HepG2 (cell line): ENCODE results near the gene HAPLN2. TPM values are rescaled to one million over a fixed set of nuclear protein-coding genes. Genes with fewer than 3 reads are reported as not detected.

Experiments used
- ARID2 ChIP-seq: sonication (generic); formaldehyde crosslinking; IDR thresholded peaks from 2 replicates; pipeline ENCODE4 v1.8.1; 2022; ENCODE audit warnings: mild to moderate bottlenecking, missing genetic modification reagents, borderline replicate concordance
- FOSL2 ChIP-seq: sonication (generic); formaldehyde crosslinking; IDR thresholded peaks from 2 replicates; pipeline ENCODE4 v1.4.0; 2020; ENCODE audit warnings: missing genetic modification reagents
- GABPB1 ChIP-seq: IDR thresholded peaks from 2 replicates; pipeline ENCODE4 v1.6.1; 2016; ENCODE audit warnings: mild to moderate bottlenecking, missing genetic modification reagents, moderate library complexity, missing compliant biosample characterization
- GATAD1 ChIP-seq: IDR thresholded peaks from 2 replicates; pipeline ENCODE4 v1.6.1; 2016; ENCODE audit warnings: missing genetic modification reagents, missing compliant biosample characterization
- GFI1 ChIP-seq: sonication (generic); formaldehyde crosslinking; IDR thresholded peaks from 2 replicates; pipeline ENCODE4 v1.5.0; 2020; ENCODE audit warnings: missing genetic modification reagents, mild to moderate bottlenecking, borderline replicate concordance
- GTF3A ChIP-seq: sonication (generic); formaldehyde crosslinking; conservative IDR thresholded peaks from 2 replicates; pipeline ENCODE4 v1.4.0; 2020; ENCODE audit warnings: mild to moderate bottlenecking, missing genetic modification reagents
- JUNB ChIP-seq: sonication (generic); formaldehyde crosslinking; IDR thresholded peaks from 2 replicates; pipeline ENCODE4 v1.8.0; 2022; ENCODE audit warnings: missing genetic modification reagents, mild to moderate bottlenecking, borderline replicate concordance
- MAFG ChIP-seq: sonication (generic); formaldehyde crosslinking; IDR thresholded peaks from 2 replicates; pipeline ENCODE4 v1.5.1; 2020; ENCODE audit warnings: mild to moderate bottlenecking, missing genetic modification reagents
- MTA1 ChIP-seq: sonication (generic); formaldehyde crosslinking; IDR thresholded peaks from 2 replicates; pipeline ENCODE4 v1.4.0; 2020; ENCODE audit warnings: missing genetic modification reagents, mild to moderate bottlenecking, borderline replicate concordance
- SRSF9 ChIP-seq: fragments of 200-400 bp; formaldehyde crosslinking; IDR thresholded peaks from 2 replicates; pipeline ENCODE4 v1.6.1; 2018; ENCODE audit warnings: borderline replicate concordance, mild to moderate bottlenecking, low read depth, low read length; ENCODE audit not compliant: insufficient read depth, poor library complexity, severe bottlenecking
- ZNF10 ChIP-seq: sonication (generic); formaldehyde crosslinking; IDR thresholded peaks from 2 replicates; pipeline ENCODE4 v1.4.0; 2020; ENCODE audit warnings: mild to moderate bottlenecking, low read depth, missing genetic modification reagents, borderline replicate concordance
- ZNF549 ChIP-seq: sonication (generic); formaldehyde crosslinking; IDR thresholded peaks from 2 replicates; pipeline ENCODE4 v1.5.0; 2020; ENCODE audit warnings: missing genetic modification reagents
- ZNF589 ChIP-seq: sonication (generic); formaldehyde crosslinking; conservative IDR thresholded peaks from 2 replicates; pipeline ENCODE4 v1.8.0; 2022; ENCODE audit warnings: mild to moderate bottlenecking, moderate library complexity, missing genetic modification reagents
- ZNF724P ChIP-seq: sonication (generic); formaldehyde crosslinking; IDR thresholded peaks from 2 replicates; pipeline ENCODE4 v1.8.0; 2022; ENCODE audit warnings: missing genetic modification reagents, borderline replicate concordance
- ZNF841 ChIP-seq: sonication (generic); formaldehyde crosslinking; IDR thresholded peaks from 2 replicates; pipeline ENCODE4 v1.8.1; 2023; ENCODE audit warnings: missing genetic modification reagents, borderline replicate concordance
- ZSCAN29 ChIP-seq: sonication (generic); formaldehyde crosslinking; conservative IDR thresholded peaks from 2 replicates; pipeline ENCODE4 v1.4.0; 2020; ENCODE audit warnings: mild to moderate bottlenecking, missing genetic modification reagents
- polyA plus RNA-seq, 8 experiments: library from polyadenylated mRNA; depleted of rRNA in 3 of 8; stranded (reverse) in 7 of 8; unstranded in 1 of 8; fragments of >200 nt; fragmentation: Illumina TruSeq in 4 of 8; extraction: Trizol in 4 of 8; gene quantifications; 2 replicates each; pipeline versions ENCODE4 v1.2.1 to v1.2.3, GENCODE V29; 2011 to 2016; ENCODE audit warnings: low read depth in 4 of 8, missing spikeins in 1 of 8, mixed read lengths in 1 of 8; ENCODE audit not compliant: insufficient read depth in 1 of 8
- total RNA-seq, 5 experiments: library from RNA; depleted of rRNA; stranded (reverse); fragments of >200 nt; fragmentation: Illumina TruSeq; extraction: Trizol; gene quantifications; 2 replicates each; pipeline ENCODE4 v1.2.3, GENCODE V29; 2016; ENCODE audit warnings: low read depth in 1 of 5
- TF ChIP-seq, protein P1 (sequence below): sonication (generic); formaldehyde crosslinking; IDR thresholded peaks from 2 replicates; pipeline ENCODE4 v1.5.0; 2020; ENCODE audit warnings: mild to moderate bottlenecking, missing genetic modification reagents, moderate library complexity
- TF ChIP-seq, protein P2 (sequence below): sonication (generic); formaldehyde crosslinking; IDR thresholded peaks from 2 replicates; pipeline ENCODE4 v1.8.1; 2023; ENCODE audit warnings: mild to moderate bottlenecking, missing genetic modification reagents
- TF ChIP-seq, protein P3 (sequence below): sonication (generic); formaldehyde crosslinking; IDR thresholded peaks from 2 replicates; pipeline ENCODE4 v1.4.0; 2020; ENCODE audit warnings: mild to moderate bottlenecking, missing genetic modification reagents
- TF ChIP-seq, protein P4 (sequence below): sonication (generic); formaldehyde crosslinking; IDR thresholded peaks from 2 replicates; pipeline ENCODE4 v1.4.0; 2020; ENCODE audit warnings: missing genetic modification reagents, borderline replicate concordance
- TF ChIP-seq, protein P5 (sequence below): sonication (generic); formaldehyde crosslinking; IDR thresholded peaks from 2 replicates; pipeline ENCODE4 v1.4.0; 2020; ENCODE audit warnings: missing genetic modification reagents; ENCODE audit errors: not compliant biosample characterization

HAPLN2 gene
- total and polyA plus RNA-seq, 2 of the 13 experiments (the other 11 are each of a cell fraction or from before 2014, with no cell fraction given) = not detected

DNA sequence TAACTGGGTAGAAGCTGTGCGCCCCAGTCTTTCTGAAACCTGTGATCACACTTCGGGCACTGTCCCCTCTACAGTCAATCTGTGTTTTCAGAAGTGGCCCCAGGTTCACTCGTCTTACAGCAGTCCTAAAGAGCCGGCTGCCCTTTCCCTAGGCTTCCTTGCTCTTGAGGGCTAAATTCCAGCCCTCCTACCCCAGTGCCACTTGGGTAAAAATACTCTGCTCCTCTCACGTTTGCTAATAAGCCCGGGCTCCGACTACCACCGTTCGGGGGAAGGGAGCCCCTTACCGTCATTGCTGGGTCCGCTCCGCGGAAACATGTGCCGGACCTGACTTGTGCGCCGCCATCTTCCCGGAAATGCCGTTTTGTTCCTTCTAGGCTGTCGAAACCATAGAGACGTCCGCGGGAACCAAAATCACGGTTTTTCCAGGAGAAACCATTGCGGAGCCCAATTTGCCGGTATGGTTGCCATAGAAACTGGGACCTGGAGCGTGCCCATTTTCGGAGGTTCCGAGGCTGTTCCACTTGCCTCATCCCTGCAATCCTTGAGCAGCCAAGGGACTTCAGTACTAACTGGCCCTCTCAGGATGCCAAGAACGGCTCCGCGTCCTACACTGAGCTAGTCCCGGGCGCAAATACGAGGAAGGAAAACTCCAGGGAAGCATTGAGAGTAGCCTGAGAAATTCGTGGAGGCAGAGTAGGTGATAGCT lies 17.9 kb upstream of the HAPLN2 start, which contains the start of gene GPATCH4 (continued):
- 0 out of 2 replicates have a peak, but pooled peaks have one; percentile 69 for TF ChIP-seq GFI1 (CRISPR knock-in tag)
- TF ChIP-seq SRSF9 = no peak
- TF ChIP-seq JUNB (CRISPR knock-in tag) = no peak
- TF ChIP-seq, protein P1, sequence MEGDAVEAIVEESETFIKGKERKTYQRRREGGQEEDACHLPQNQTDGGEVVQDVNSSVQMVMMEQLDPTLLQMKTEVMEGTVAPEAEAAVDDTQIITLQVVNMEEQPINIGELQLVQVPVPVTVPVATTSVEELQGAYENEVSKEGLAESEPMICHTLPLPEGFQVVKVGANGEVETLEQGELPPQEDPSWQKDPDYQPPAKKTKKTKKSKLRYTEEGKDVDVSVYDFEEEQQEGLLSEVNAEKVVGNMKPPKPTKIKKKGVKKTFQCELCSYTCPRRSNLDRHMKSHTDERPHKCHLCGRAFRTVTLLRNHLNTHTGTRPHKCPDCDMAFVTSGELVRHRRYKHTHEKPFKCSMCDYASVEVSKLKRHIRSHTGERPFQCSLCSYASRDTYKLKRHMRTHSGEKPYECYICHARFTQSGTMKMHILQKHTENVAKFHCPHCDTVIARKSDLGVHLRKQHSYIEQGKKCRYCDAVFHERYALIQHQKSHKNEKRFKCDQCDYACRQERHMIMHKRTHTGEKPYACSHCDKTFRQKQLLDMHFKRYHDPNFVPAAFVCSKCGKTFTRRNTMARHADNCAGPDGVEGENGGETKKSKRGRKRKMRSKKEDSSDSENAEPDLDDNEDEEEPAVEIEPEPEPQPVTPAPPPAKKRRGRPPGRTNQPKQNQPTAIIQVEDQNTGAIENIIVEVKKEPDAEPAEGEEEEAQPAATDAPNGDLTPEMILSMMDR (CRISPR knock-in tag) = no peak
- TF ChIP-seq ZNF589 (CRISPR knock-in tag) = peak; percentile 49; the same call in 1 of the 2 replicates
- TF ChIP-seq, protein P2, sequence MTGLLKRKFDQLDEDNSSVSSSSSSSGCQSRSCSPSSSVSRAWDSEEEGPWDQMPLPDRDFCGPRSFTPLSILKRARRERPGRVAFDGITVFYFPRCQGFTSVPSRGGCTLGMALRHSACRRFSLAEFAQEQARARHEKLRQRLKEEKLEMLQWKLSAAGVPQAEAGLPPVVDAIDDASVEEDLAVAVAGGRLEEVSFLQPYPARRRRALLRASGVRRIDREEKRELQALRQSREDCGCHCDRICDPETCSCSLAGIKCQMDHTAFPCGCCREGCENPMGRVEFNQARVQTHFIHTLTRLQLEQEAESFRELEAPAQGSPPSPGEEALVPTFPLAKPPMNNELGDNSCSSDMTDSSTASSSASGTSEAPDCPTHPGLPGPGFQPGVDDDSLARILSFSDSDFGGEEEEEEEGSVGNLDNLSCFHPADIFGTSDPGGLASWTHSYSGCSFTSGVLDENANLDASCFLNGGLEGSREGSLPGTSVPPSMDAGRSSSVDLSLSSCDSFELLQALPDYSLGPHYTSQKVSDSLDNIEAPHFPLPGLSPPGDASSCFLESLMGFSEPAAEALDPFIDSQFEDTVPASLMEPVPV (CRISPR knock-in tag) = 0 out of 2 replicates have a peak, but pooled peaks have one; percentile 53
- peak; percentile 38; the same call in 1 of the 2 replicates for TF ChIP-seq FOSL2 (CRISPR knock-in tag)
- TF ChIP-seq, protein P3, sequence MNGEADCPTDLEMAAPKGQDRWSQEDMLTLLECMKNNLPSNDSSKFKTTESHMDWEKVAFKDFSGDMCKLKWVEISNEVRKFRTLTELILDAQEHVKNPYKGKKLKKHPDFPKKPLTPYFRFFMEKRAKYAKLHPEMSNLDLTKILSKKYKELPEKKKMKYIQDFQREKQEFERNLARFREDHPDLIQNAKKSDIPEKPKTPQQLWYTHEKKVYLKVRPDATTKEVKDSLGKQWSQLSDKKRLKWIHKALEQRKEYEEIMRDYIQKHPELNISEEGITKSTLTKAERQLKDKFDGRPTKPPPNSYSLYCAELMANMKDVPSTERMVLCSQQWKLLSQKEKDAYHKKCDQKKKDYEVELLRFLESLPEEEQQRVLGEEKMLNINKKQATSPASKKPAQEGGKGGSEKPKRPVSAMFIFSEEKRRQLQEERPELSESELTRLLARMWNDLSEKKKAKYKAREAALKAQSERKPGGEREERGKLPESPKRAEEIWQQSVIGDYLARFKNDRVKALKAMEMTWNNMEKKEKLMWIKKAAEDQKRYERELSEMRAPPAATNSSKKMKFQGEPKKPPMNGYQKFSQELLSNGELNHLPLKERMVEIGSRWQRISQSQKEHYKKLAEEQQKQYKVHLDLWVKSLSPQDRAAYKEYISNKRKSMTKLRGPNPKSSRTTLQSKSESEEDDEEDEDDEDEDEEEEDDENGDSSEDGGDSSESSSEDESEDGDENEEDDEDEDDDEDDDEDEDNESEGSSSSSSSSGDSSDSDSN (CRISPR knock-in tag) = peak; percentile 60
- TF ChIP-seq, protein P4, sequence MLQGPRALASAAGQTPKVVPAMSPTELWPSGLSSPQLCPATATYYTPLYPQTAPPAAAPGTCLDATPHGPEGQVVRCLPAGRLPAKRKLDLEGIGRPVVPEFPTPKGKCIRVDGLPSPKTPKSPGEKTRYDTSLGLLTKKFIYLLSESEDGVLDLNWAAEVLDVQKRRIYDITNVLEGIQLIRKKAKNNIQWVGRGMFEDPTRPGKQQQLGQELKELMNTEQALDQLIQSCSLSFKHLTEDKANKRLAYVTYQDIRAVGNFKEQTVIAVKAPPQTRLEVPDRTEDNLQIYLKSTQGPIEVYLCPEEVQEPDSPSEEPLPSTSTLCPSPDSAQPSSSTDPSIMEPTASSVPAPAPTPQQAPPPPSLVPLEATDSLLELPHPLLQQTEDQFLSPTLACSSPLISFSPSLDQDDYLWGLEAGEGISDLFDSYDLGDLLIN = no peak; the same call in 1 of the 2 replicates
- TF ChIP-seq ZNF841 (CRISPR knock-in tag) = no peak
- peak; percentile 94 for TF ChIP-seq GATAD1 (CRISPR knock-in tag)
- no peak for TF ChIP-seq MAFG (CRISPR knock-in tag)
- peak; percentile 72; the same call in 1 of the 2 replicates for TF ChIP-seq ZSCAN29 (CRISPR knock-in tag)
- no peak for TF ChIP-seq ZNF724P
- peak; percentile 96 for TF ChIP-seq GABPB1
- TF ChIP-seq ZNF549 (CRISPR knock-in tag) = no peak
- no peak for TF ChIP-seq ZNF10 (CRISPR knock-in tag)
- TF ChIP-seq GTF3A (CRISPR knock-in tag) = 0 out of 2 replicates have a peak, but pooled peaks have one; percentile 78
- no peak for TF ChIP-seq MTA1 (CRISPR knock-in tag)
- TF ChIP-seq ARID2 (CRISPR knock-in tag) = peak; percentile 76; the same call in 1 of the 2 replicates
- TF ChIP-seq, protein P5, sequence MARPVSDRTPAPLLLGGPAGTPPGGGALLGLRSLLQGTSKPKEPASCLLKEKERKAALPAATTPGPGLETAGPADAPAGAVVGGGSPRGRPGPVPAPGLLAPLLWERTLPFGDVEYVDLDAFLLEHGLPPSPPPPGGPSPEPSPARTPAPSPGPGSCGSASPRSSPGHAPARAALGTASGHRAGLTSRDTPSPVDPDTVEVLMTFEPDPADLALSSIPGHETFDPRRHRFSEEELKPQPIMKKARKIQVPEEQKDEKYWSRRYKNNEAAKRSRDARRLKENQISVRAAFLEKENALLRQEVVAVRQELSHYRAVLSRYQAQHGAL = no peak
